COLO668 (cell line): ENCODE measurements around the gene IQSEC3.
"Not testable (repeated sequence)": the region's sequence is repeated elsewhere in the genome, so short reads cannot be mapped to it uniquely, and the experiment has no call there.

ENCODE experiments used
- DNase-seq: peaks from one replicate; lab custom pipeline; 2025; ENCODE audit not compliant: unreplicated experiment; lab: John Stamatoyannopoulos, UW

The IQSEC3 gene

GRCh38 chr12:109872-110271, 43.3 kb downstream of the IQSEC3 start:
- no peak for DNase-seq

- no peak for DNase-seq
Observed at GRCh38 chr12:111699-112493, 45.3 kb downstream of the IQSEC3 start.

GRCh38 chr12:113347-113746, 46.8 kb downstream of the IQSEC3 start:
- no peak for DNase-seq

GRCh38 chr12:114626-115211, 48.2 kb downstream of the IQSEC3 start:
- no peak for DNase-seq

GRCh38 chr12:115518-115917, 49.0 kb downstream of the IQSEC3 start:
- DNase-seq = no peak

GRCh38 chr12:115960-116915, 49.7 kb downstream of the IQSEC3 start:
- DNase-seq = no peak

GRCh38 chr12:117311-117710, 50.7 kb downstream of the IQSEC3 start:
- DNase-seq = no peak

- DNase-seq = no peak
Observed at GRCh38 chr12:117816-118345, 51.3 kb downstream of the IQSEC3 start.

- DNase-seq = no peak
Observed at GRCh38 chr12:118591-118990, 52.0 kb downstream of the IQSEC3 start.

GRCh38 chr12:120951-121350, 54.4 kb downstream of the IQSEC3 start:
- no peak for DNase-seq

- no peak for DNase-seq
Observed at GRCh38 chr12:121647-122046, 55.1 kb downstream of the IQSEC3 start.

GRCh38 chr12:125075-125474, 58.5 kb downstream of the IQSEC3 start:
- no peak for DNase-seq

- no peak for DNase-seq
Observed at GRCh38 chr12:125566-125965, 59.0 kb downstream of the IQSEC3 start.

GRCh38 chr12:128079-128478, 61.5 kb downstream of the IQSEC3 start:
- DNase-seq = no peak

GRCh38 chr12:129001-129400, 62.4 kb downstream of the IQSEC3 start:
- no peak for DNase-seq

GRCh38 chr12:130519-130918, 64.0 kb downstream of the IQSEC3 start:
- no peak for DNase-seq

GRCh38 chr12:131008-131407, 64.4 kb downstream of the IQSEC3 start:
- DNase-seq = no peak

GRCh38 chr12:131732-132495, 65.3 kb downstream of the IQSEC3 start:
- no peak for DNase-seq

GRCh38 chr12:133616-134232, 67.2 kb downstream of the IQSEC3 start:
- not testable (repeated sequence) for DNase-seq

- no peak for DNase-seq
Observed at GRCh38 chr12:135138-135537, 68.6 kb downstream of the IQSEC3 start.
